GM21381 (cell line): ENCODE data around the gene FXYD6.
"Not testable (repeated sequence)": the region's sequence is repeated elsewhere in the genome, so short reads cannot be mapped to it uniquely, and the experiment has no call there.

Experiments used
- ATAC-seq: cut with Tn5 transposase; IDR thresholded peaks from one replicate; pipeline ENCODE4 v1.9.1; 2021; ENCODE audit warnings: mild to moderate bottlenecking, moderate library complexity; ENCODE audit not compliant: unreplicated experiment

Gene FXYD6, protein sequence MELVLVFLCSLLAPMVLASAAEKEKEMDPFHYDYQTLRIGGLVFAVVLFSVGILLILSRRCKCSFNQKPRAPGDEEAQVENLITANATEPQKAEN

DNA sequence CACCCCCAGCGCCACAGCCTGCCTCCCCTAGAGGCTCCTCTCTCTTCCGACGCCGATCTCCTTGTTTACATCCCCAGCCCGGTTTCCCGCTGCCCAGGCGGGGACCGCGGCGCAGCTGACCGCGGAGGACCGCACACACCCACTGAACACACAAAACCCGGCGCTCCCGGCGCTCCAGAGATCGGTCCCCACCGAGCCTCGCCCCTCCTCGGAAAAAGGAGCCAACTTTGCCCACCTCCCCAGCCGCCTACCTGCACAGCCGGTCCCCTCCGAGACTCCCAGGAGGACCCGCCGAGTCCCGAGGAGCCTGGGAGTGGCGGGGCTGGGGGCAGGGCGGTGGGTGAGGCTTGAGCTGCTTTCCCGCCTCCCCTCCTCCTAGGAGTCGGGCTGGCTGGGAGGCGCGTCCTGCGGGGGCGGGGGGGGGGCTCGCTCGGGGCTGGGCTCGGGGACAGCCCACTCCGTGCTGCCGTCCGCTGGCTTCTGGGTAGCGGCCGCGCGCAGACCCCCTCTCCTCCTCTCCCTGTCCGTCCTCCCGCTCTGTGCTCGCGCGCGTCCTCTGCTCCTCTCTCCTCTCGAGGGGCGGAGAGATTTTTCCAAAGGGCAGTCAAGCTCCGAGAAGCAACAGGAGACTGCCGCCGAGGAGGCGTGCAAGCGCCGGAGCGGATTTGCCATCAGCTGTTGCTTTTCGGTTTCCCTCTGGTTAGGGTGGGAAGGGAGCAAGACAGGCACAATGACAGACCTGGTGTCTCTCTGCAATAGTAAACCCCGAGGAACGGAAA lies at the start of gene FXYD6:
Gene FXYD6 (minus strand): TSS at position 318 of the 779 bp plus-strand sequence. CDS start 33,882 bp downstream, outside the sequence.
- no peak for ATAC-seq

- ATAC-seq, result not testable (repeated sequence)
Observed at GRCh38 chr11:117926166-117926565, 49.7 kb upstream of the FXYD6 start.

DNA sequence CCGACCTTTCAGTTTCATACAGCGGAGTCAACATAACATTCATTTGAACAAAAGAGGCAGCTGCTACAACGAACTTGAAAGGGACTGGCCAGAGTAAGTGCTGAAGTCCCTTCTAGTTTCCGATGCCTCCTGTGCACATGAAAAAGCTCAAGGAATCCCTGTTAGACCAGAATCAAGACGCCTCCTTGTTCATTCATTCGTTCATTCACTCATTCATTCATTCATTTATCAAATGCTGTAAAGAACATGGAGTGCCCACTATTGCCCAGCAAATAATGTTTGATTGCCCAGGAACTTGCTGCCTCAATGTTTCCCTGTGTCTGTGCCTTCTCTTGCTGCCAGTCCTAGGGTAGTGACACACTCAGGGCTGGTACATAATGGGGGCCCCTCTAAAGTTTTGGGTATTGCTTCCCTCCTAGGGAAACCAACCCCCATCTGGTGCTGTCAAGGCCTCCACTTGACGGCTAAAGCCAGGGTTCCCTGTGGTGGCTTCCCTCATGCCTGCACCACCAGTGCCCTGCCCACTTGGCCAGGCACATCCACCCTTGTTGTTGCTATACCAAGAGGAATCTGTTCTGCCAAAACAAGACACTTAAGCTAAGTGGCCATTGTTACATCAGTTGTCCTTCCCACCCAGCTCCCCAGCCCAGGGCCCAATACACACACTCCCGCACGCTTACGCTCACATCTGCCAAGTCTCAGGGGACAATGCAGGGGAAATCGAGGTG lies 48.9 kb upstream of the FXYD6 start:
- ATAC-seq, result no peak

GRCh38 chr11:117924631-117925170 lies 48.2 kb upstream of the FXYD6 start:
- no peak for ATAC-seq

DNA sequence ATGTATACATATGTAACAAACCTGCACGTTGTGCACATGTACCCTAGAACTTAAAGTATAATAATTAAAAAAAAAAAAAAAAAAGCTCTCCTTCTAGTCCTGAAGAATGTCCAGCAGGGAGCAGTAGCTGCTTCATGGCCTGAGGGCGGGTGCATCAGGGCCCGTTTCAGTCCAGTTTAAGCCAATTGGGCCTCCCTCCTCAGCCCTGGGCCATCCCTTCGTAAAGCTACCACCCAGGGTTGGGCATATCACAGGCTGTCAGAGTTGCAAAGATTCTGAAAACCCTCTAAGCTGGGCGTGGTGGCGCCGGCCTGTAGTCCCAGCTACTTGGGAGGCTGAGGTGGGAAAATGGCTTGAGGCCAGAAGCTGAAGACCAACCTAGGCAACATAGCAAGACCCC lies 47.3 kb upstream of the FXYD6 start:
- no peak for ATAC-seq

DNA sequence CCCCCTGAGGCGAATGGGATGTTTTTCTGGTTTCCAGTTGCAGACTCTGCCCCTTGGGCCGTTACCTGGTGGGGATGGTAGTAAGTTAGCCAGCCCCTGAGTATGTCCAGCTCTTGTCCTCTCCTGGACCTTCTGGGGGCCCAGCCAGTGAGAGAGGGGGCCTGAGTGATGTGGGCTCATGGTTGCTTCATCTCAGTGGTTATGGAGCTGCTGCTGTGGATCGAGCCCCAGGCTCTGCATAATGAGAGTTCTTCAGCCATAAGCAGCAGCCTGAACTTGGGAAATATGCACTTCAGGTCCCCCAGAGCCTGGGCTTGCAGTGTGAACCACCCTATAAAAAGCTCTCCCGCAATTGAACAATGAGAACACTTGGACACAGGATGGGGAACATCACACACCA lies 46.8 kb upstream of the FXYD6 start:
- no peak for ATAC-seq

DNA sequence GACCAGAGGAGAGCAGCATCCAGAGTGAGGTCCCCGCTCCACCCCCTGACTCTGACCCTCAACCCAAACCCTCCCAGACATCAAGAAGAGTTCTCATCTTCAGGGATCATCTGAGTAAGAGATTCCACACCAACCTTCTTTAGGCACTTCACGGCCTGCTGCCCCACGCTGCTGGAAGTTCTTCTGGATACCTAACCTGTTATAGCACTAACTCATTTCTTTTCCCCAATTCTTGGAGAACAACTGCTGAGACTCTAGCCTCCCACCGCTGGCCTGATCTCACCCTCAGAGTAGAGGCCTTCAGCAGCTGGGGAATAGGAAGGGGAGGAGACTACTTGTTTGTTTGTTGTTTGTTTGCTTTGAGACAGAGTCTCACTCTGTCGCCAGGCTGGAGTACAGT lies 45.4 kb upstream of the FXYD6 start:
- ATAC-seq, result no peak

DNA sequence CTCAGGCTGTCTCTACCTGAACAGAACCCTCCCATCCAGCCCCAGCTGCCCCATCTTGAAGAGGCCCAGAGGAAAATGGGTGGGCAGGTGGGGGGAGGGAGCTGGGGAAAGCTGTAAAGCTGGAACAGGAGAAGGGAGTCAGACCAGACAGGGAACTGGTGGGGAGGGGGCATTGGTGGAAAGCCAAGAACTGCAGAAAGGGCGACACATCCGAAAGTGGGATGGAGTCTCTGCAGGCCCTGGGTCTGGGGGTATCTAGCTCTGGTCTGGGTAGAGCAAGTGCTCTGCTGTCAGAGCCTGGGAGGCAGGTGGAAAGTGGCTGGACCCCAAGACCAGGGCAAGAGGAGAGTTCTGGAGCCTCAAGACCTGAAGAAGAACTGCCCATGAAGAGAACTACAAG lies 45.0 kb upstream of the FXYD6 start:
- no peak for ATAC-seq

DNA sequence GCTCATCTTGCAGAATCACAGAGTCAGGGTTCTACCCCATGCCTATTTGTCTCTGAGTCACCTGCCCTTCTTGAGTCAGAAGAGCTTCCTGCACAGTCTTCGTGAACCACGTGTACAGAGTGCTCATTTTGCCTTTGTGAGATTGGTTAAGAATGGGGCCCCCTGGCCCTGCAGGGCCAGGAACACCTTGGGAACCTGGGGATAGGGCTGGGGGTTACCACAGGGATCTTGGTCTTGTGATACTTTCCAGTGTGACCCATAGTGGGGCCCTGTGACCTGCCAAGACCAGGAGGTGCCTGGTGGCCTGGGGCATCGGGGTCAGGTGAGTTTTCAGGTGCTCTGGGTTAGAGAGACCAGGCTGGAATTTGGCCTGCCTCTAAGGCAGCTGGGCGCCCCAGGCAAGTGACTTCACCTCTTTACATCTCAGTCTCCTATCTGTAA lies 43.3 kb upstream of the FXYD6 start:
- no peak for ATAC-seq

GRCh38 chr11:117919341-117919740 lies 42.9 kb upstream of the FXYD6 start:
- no peak for ATAC-seq

DNA sequence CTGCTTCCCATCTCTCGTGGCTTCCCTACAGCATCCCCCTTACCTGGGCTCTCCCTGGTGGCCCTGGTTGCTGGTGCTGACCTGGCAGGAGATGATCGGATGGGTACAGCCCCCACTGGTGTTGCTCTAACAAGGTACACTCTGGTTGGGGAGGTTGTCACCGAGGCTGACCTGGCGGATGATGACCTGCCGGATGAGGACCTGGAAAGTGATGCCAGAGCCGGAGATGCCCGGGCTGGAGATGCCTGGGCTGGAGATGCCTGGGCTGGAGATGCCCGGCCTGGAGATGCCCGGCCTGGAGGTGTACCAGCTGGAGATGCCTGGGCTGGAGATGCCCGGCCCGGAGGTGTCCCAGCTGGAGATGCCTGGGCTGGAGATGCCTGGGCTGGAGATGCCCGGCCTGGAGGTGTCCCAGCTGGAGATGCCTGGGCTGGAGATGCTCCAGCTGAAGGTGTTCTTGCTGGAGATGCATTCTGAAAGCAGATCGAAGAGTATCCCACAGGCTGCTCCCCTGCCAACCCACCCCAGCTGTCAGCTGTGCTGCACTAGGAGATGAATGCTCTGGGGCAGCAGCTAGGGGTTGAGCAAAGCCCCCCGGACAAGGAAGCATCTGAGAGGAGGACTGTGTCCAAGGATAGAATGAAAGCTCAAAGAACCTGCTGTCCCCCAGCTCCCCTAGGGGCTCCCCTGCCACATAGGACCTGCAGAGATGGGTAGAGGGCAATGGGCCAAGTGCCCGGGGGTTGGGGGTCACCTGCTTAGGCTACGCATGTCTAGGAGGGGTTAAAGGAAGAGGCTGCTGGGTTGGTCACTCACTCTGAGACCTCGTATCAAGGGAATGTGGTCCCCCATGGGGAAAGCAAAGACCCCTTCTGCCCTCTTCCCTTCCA lies 42.2 kb upstream of the FXYD6 start:
- ATAC-seq, result no peak

GRCh38 chr11:117917591-117918151 lies 41.2 kb upstream of the FXYD6 start:
- no peak for ATAC-seq

- ATAC-seq, result no peak
Observed at GRCh38 chr11:117916956-117917355, 40.5 kb upstream of the FXYD6 start.

GRCh38 chr11:117915672-117916235 lies 39.3 kb upstream of the FXYD6 start:
- no peak for ATAC-seq

- ATAC-seq, result no peak
Observed at GRCh38 chr11:117914991-117915618, 38.6 kb upstream of the FXYD6 start.

DNA sequence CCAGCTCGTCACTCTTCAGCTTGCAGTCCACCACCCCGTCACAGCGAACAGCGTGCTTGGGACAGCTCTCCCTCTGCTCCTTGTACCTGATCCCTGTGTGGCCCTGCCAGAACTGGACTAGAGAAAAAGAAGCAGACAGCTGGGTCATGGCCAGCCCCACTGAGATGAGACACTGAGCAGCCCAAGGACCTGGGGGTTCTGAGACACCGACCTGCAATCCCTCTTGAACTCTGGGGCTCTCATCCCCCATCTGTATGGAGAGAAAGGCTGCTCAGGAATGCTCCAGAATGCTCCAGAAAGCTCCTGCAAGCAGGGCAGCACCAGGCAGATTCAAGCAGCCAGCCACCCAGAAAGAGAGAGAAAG lies 37.9 kb upstream of the FXYD6 start:
- ATAC-seq, result no peak

- no peak for ATAC-seq
Observed at GRCh38 chr11:117913736-117914397, 37.4 kb upstream of the FXYD6 start.

- ATAC-seq, result no peak
Observed at GRCh38 chr11:117912497-117912896, 36.0 kb upstream of the FXYD6 start.

- ATAC-seq, result no peak
Observed at GRCh38 chr11:117911694-117912093, 35.2 kb upstream of the FXYD6 start.
